Sciatic nerve (tissue), 2 donors: ENCODE results near the gene KLHL1. TPM values are rescaled to one million over a fixed set of nuclear protein-coding genes. Genes with fewer than 3 reads are reported as not detected.

Experiments
- ATAC-seq: fragments of 200-7000 bp; cut with Tn5 transposase; one replicate; pipeline ENCODE4 v1.9.1; 2020; ENCODE audit warnings: mild to moderate bottlenecking, moderate library complexity
- DNase-seq: peaks from one replicate; pipeline ENCODE4 v3.0.0-alpha.2; 2020; ENCODE audit warnings: low spot score
- intact Hi-C: fragments of 100-400 bp; cut with DNase I; formaldehyde crosslinking; loops from one replicate; pipeline ENCODE4 v1.14.2; 2022
- total RNA-seq: library from RNA; stranded (reverse); fragmentation: NEBNext Ultra II Directional; extraction: Animal tissue kit (Norgen Biotek cat#: 25700); gene quantifications from one replicate; pipeline ENCODE4 v1.2.1, GENCODE V29; 2021
- donor health status: DM: no; HTN: no; CAD: no.
- donor health status: DM: no; HTN: no; CAD: no.

Gene KLHL1
- total RNA-seq, 1 donor from 2014 or later: not detected

GRCh38 chr13:69910800-69911199 is 197.5 kb downstream of the KLHL1 start:
- ATAC-seq (no peak), DNase-seq (no peak)
- intact Hi-C loops: no loop called here

GRCh38 chr13:69904784-69905183 is 203.5 kb downstream of the KLHL1 start:
- ATAC-seq (no peak), DNase-seq (no peak)
- intact Hi-C loops: no loop called here

- ATAC-seq (no peak), DNase-seq (no peak)
- intact Hi-C loops: no loop called here
Observed at GRCh38 chr13:69903081-69903480, 205.2 kb downstream of the KLHL1 start.

GRCh38 chr13:69882451-69882850 is 225.8 kb downstream of the KLHL1 start:
- DNase-seq (no peak), ATAC-seq (no peak)
- intact Hi-C loops: no loop called here

GRCh38 chr13:69879936-69880335 is 228.3 kb downstream of the KLHL1 start:
- DNase-seq (no peak), ATAC-seq (no peak)
- intact Hi-C loops: no loop called here

- ATAC-seq: no peak
- intact Hi-C loops: no loop called here
- DNase-seq: no peak
Observed at GRCh38 chr13:69872321-69873047, 235.8 kb downstream of the KLHL1 start.

- DNase-seq (no peak), ATAC-seq (no peak)
- intact Hi-C loops: no loop called here
Observed at GRCh38 chr13:69866555-69866954, 241.7 kb downstream of the KLHL1 start.

- intact Hi-C loops: no loop called here
- ATAC-seq: no peak
Observed at GRCh38 chr13:69857183-69857821, 250.9 kb downstream of the KLHL1 start.

GRCh38 chr13:69856331-69856730 is 251.9 kb downstream of the KLHL1 start:
- no peak for DNase-seq
- ATAC-seq: no peak
- intact Hi-C loops: no loop called here

More at GRCh38 chr13:69857183-69857821, 250.9 kb downstream of the KLHL1 start:
- no peak for DNase-seq

- ATAC-seq: no peak
- intact Hi-C loops: no loop called here
- no peak for DNase-seq
Observed at GRCh38 chr13:69828527-69828926, 279.7 kb downstream of the KLHL1 start.

GRCh38 chr13:69820180-69820579 is 288.1 kb downstream of the KLHL1 start:
- DNase-seq (no peak), ATAC-seq (no peak)
- intact Hi-C loops: no loop called here

- ATAC-seq (no peak), DNase-seq (no peak)
- intact Hi-C loops: no loop called here
Observed at GRCh38 chr13:69817333-69817869, 290.9 kb downstream of the KLHL1 start.

GRCh38 chr13:69809152-69809551 is 299.1 kb downstream of the KLHL1 start:
- intact Hi-C loops: no loop called here
- DNase-seq: no peak
- no peak for ATAC-seq

- intact Hi-C loops: no loop called here
- DNase-seq (no peak), ATAC-seq (no peak)
Observed at GRCh38 chr13:69796256-69796655, 312.0 kb downstream of the KLHL1 start.

- ATAC-seq (no peak), DNase-seq (no peak)
- intact Hi-C loops: no loop called here
Observed at GRCh38 chr13:69793783-69794453, 314.3 kb downstream of the KLHL1 start.

- no peak for ATAC-seq
- intact Hi-C loops: no loop called here
- no peak for DNase-seq
Observed at GRCh38 chr13:69776937-69777336, 331.3 kb downstream of the KLHL1 start.

GRCh38 chr13:69769608-69770007 is 338.6 kb downstream of the KLHL1 start:
- DNase-seq (no peak), ATAC-seq (no peak)
- intact Hi-C loops: no loop called here

GRCh38 chr13:69761581-69761980 is 346.7 kb downstream of the KLHL1 start:
- DNase-seq (no peak), ATAC-seq (no peak)
- intact Hi-C loops: no loop called here

GRCh38 chr13:69755101-69755500 is 353.2 kb downstream of the KLHL1 start:
- intact Hi-C loops: no loop called here
- DNase-seq: no peak
- ATAC-seq: no peak

GRCh38 chr13:69751259-69751658 is 357.0 kb downstream of the KLHL1 start:
- intact Hi-C loops: no loop called here
- DNase-seq: no peak
- ATAC-seq: no peak
